Activated T-helper 1 cell treated with anti-CD3 and anti-CD28 coated beads, Interleukin-12 subunit alpha, Interleukin-12 subunit beta, Interleukin-2, Interleukin-4 antibody, amounts not matched to agents 30 ng/mL and 10 ng/mL and 1 ng/mL, durations not matched to agents 14 hours and 24 hours and 36 hours (primary cell): ENCODE measurements around the gene ADGRA3. TPM values are rescaled to one million over a fixed set of nuclear protein-coding genes. Genes with fewer than 3 reads are reported as not detected.
A peak's percentile ranks its signal among the peaks of the same experiment; 100 is the strongest.

Experiments used
- DNase-seq: peaks from one replicate; pipeline ENCODE4 v3.0.0; 2021; ENCODE audit warnings: low spot score
- H3K27ac Mint-ChIP-seq: one replicate; pipeline ENCODE4 v1.8.0; 2021; ENCODE audit warnings: mild to moderate bottlenecking, mixed read lengths
- H3K27me3 Mint-ChIP-seq: one replicate; pipeline ENCODE4 v1.8.0; 2022; ENCODE audit warnings: mild to moderate bottlenecking, moderate library complexity, mixed read lengths; ENCODE audit not compliant: insufficient read depth
- H3K36me3 Mint-ChIP-seq: one replicate; pipeline ENCODE4 v1.8.0; 2021; ENCODE audit warnings: low read depth, mixed read lengths
- H3K4me1 Mint-ChIP-seq: one replicate; pipeline ENCODE4 v1.8.0; 2021; ENCODE audit warnings: low read depth, mixed read lengths
- H3K4me3 Mint-ChIP-seq: one replicate; pipeline ENCODE4 v1.8.0; 2021; ENCODE audit warnings: mild to moderate bottlenecking, moderate library complexity, mixed read lengths
- H3K9me3 Mint-ChIP-seq: one replicate; pipeline ENCODE4 v1.8.0; 2021; ENCODE audit warnings: mixed read lengths
- intact Hi-C: fragments of 100-400 bp; cut with micrococcal nuclease; formaldehyde crosslinking; loops from one replicate; pipeline ENCODE4 v1.15.1; 2024
- total RNA-seq: library from RNA; stranded (reverse); gene quantifications from 2 replicates; pipeline ENCODE4 v1.2.3, GENCODE V29; 2022

The ADGRA3 gene
- 19.2 and 19.8 TPM in 2 replicates for total RNA-seq

- intact Hi-C loops, result loop anchor here (1.0 to 10.0 kb wide), 7 partner anchors 15 to 819 kb away; partner anchors contain the start of gene GBA3
- Mint-ChIP-seq H3K4me1 (peaks cover 23% of the 10 kb centered on the region), H3K27ac (peak within 1 kb of the TSS; percentile 92), H3K9me3 (no peaks in the 10 kb centered on the region), H3K27me3 (peaks cover 4% of the 10 kb centered on the region), H3K4me3 (peak within 1 kb of the TSS; percentile 96), H3K36me3 (peaks cover 6% of the 10 kb centered on the region)
- DNase-seq, result peak; percentile 34
These were observed at the start of gene ADGRA3 for GRCh38 chr4:22515888-22516541. ADGRA3 (minus strand) TSS chr4:22516066; CDS start chr4:22515784, 282 bp downstream.

- Mint-ChIP-seq H3K27ac (no peak overlapping the region), H3K27me3 (no peaks in the 10 kb centered on the region), H3K9me3 (no peaks in the 10 kb centered on the region), H3K36me3 (no peaks in the 10 kb centered on the region), H3K4me1 (no peaks in the 10 kb centered on the region), H3K4me3 (no peak overlapping the region)
- intact Hi-C loops, result no loop called here
- no peak for DNase-seq
These were observed 40.6 kb upstream of the ADGRA3 start for GRCh38 chr4:22556495-22556894.

- Mint-ChIP-seq H3K4me1 (no peaks in the 10 kb centered on the region), H3K27me3 (no peaks in the 10 kb centered on the region), H3K4me3 (no peak overlapping the region), H3K36me3 (no peaks in the 10 kb centered on the region), H3K9me3 (no peaks in the 10 kb centered on the region), H3K27ac (no peak overlapping the region)
- intact Hi-C loops, result no loop called here
- no peak for DNase-seq
These were observed 38.8 kb upstream of the ADGRA3 start for GRCh38 chr4:22554670-22555069.

- Mint-ChIP-seq H3K27me3 (no peaks in the 10 kb centered on the region), H3K36me3 (no peaks in the 10 kb centered on the region), H3K4me1 (no peaks in the 10 kb centered on the region), H3K9me3 (no peaks in the 10 kb centered on the region), H3K27ac (no peak overlapping the region), H3K4me3 (no peak overlapping the region)
- intact Hi-C loops, result no loop called here
- no peak for DNase-seq
These were observed 37.7 kb upstream of the ADGRA3 start for GRCh38 chr4:22553560-22553959.

GRCh38 chr4:22552812-22553211 is 36.9 kb upstream of the ADGRA3 start:
- H3K4me3 Mint-ChIP-seq, result no peak overlapping the region
- no peaks in the 10 kb centered on the region for H3K36me3 Mint-ChIP-seq
- intact Hi-C loops, result no loop called here
- H3K27ac Mint-ChIP-seq, result no peak overlapping the region
- H3K9me3 Mint-ChIP-seq, result no peaks in the 10 kb centered on the region
- H3K27me3 Mint-ChIP-seq, result no peaks in the 10 kb centered on the region
- H3K4me1 Mint-ChIP-seq, result no peaks in the 10 kb centered on the region
- no peak for DNase-seq

GRCh38 chr4:22551550-22551949 is 35.7 kb upstream of the ADGRA3 start:
- Mint-ChIP-seq H3K9me3 (peaks cover 6% of the 10 kb centered on the region), H3K36me3 (no peaks in the 10 kb centered on the region), H3K4me3 (no peak overlapping the region), H3K4me1 (no peaks in the 10 kb centered on the region), H3K27me3 (no peaks in the 10 kb centered on the region), H3K27ac (no peak overlapping the region)
- no peak for DNase-seq
- intact Hi-C loops, result no loop called here

- no peaks in the 10 kb centered on the region for H3K36me3 Mint-ChIP-seq
- DNase-seq, result no peak
- intact Hi-C loops, result no loop called here
- H3K9me3 Mint-ChIP-seq, result peaks cover 22% of the 10 kb centered on the region
- no peaks in the 10 kb centered on the region for H3K27me3 Mint-ChIP-seq
- no peak overlapping the region for H3K27ac Mint-ChIP-seq
- H3K4me1 Mint-ChIP-seq, result no peaks in the 10 kb centered on the region
- no peak overlapping the region for H3K4me3 Mint-ChIP-seq
These were observed 30.4 kb upstream of the ADGRA3 start for GRCh38 chr4:22546299-22546698.

- H3K27ac Mint-ChIP-seq, result no peak overlapping the region
- intact Hi-C loops, result no loop called here
These were observed 23.4 kb upstream of the ADGRA3 start for GRCh38 chr4:22539251-22539650.

GRCh38 chr4:22537864-22538263 is 22.0 kb upstream of the ADGRA3 start:
- no peaks in the 10 kb centered on the region for H3K36me3 Mint-ChIP-seq
- no peaks in the 10 kb centered on the region for H3K27me3 Mint-ChIP-seq
- H3K27ac Mint-ChIP-seq, result no peak overlapping the region
- intact Hi-C loops, result no loop called here
- H3K4me1 Mint-ChIP-seq, result no peaks in the 10 kb centered on the region
- H3K4me3 Mint-ChIP-seq, result no peak overlapping the region
- H3K9me3 Mint-ChIP-seq, result peaks cover 14% of the 10 kb centered on the region
- DNase-seq, result no peak

More at GRCh38 chr4:22539251-22539650, 23.4 kb upstream of the ADGRA3 start:
- Mint-ChIP-seq H3K4me1 (no peaks in the 10 kb centered on the region), H3K36me3 (no peaks in the 10 kb centered on the region), H3K27me3 (no peaks in the 10 kb centered on the region), H3K9me3 (peaks cover 9% of the 10 kb centered on the region), H3K4me3 (no peak overlapping the region)
- no peak for DNase-seq

GRCh38 chr4:22534374-22534773 is 18.5 kb upstream of the ADGRA3 start:
- Mint-ChIP-seq H3K27me3 (no peaks in the 10 kb centered on the region), H3K4me1 (no peaks in the 10 kb centered on the region), H3K4me3 (no peak overlapping the region), H3K36me3 (no peaks in the 10 kb centered on the region), H3K27ac (no peak overlapping the region), H3K9me3 (peaks cover 19% of the 10 kb centered on the region)
- DNase-seq, result no peak
- intact Hi-C loops, result no loop called here

- no peaks in the 10 kb centered on the region for H3K27me3 Mint-ChIP-seq
- H3K9me3 Mint-ChIP-seq, result peaks cover 19% of the 10 kb centered on the region
- H3K27ac Mint-ChIP-seq, result no peak overlapping the region
- no peaks in the 10 kb centered on the region for H3K4me1 Mint-ChIP-seq
- no peak overlapping the region for H3K4me3 Mint-ChIP-seq
- no peaks in the 10 kb centered on the region for H3K36me3 Mint-ChIP-seq
- no peak for DNase-seq
- intact Hi-C loops, result no loop called here
These were observed 17.0 kb upstream of the ADGRA3 start for GRCh38 chr4:22532896-22533295.

GRCh38 chr4:22532117-22532516 is 16.3 kb upstream of the ADGRA3 start:
- intact Hi-C loops, result no loop called here
- no peaks in the 10 kb centered on the region for H3K36me3 Mint-ChIP-seq
- no peak for DNase-seq
- no peaks in the 10 kb centered on the region for H3K4me1 Mint-ChIP-seq
- no peak overlapping the region for H3K27ac Mint-ChIP-seq
- H3K9me3 Mint-ChIP-seq, result peaks cover 19% of the 10 kb centered on the region
- no peaks in the 10 kb centered on the region for H3K27me3 Mint-ChIP-seq
- H3K4me3 Mint-ChIP-seq, result no peak overlapping the region

GRCh38 chr4:22531311-22532019 is 15.6 kb upstream of the ADGRA3 start:
- H3K9me3 Mint-ChIP-seq, result peaks cover 19% of the 10 kb centered on the region
- H3K27ac Mint-ChIP-seq, result no peak overlapping the region
- no peaks in the 10 kb centered on the region for H3K36me3 Mint-ChIP-seq
- H3K4me1 Mint-ChIP-seq, result no peaks in the 10 kb centered on the region
- intact Hi-C loops, result no loop called here
- DNase-seq, result no peak
- H3K27me3 Mint-ChIP-seq, result no peaks in the 10 kb centered on the region
- H3K4me3 Mint-ChIP-seq, result no peak overlapping the region
